Measurements from ENCODE around the gene OSER1. TPM values are rescaled to one million over a fixed set of nuclear protein-coding genes. Genes with fewer than 3 reads are reported as not detected.

OSER1 gene
- total and polyA plus RNA-seq, 9 of the 15 experiments (the other 6 are each of a cell fraction or from before 2014, with no cell fraction given): 15.5 to 57.3 (median 19.9) TPM

- TF ChIP-seq PYGO2 (tag; IDR thresholded peaks at IDR 0.05) (no peak), ETS1 (conservative IDR thresholded peaks at IDR 0.05; ENCODE audit: control insufficient read depth, low read depth, low read length) (peak; percentile 72), HMGN3 (IDR thresholded peaks at IDR 0.05; ENCODE audit: borderline replicate concordance, extremely low read depth, insufficient read length, low read depth, low read length) (peak; percentile 69), HCFC1 (IDR thresholded peaks at IDR 0.05; ENCODE audit: low read depth, low read length) (peak; percentile 13; the same call in 1 of the 2 replicates), HLTF (IDR thresholded peaks at IDR 0.05) (no peak; the same call in 1 of the 2 replicates), TCFL5 (CRISPR knock-in tag; conservative IDR thresholded peaks at IDR 0.05) (no peak), RBM15 (IDR thresholded peaks at IDR 0.05; ENCODE audit: insufficient read depth, low read length) (no peak), SRSF7 (optimal IDR thresholded peaks at IDR 0.05; ENCODE audit: low read depth, low read length) (no peak), MECOM (CRISPR knock-in tag; IDR thresholded peaks at IDR 0.05) (no peak), NFE2 (IDR thresholded peaks at IDR 0.05; ENCODE audit: low read depth) (peak; percentile 90), NEUROD1 (IDR thresholded peaks at IDR 0.05; ENCODE audit: borderline replicate concordance, low read depth, low read length, partially characterized antibody) (no peak), ELF1 (tag; IDR thresholded peaks at IDR 0.05) (peak; percentile 68; the same call in 1 of the 2 replicates), ZBTB7A (IDR thresholded peaks at IDR 0.05; ENCODE audit: borderline replicate concordance, control insufficient read depth, low read depth, low read length) (peak; percentile 50; the same call in 1 of the 2 replicates), NELFE (IDR thresholded peaks at IDR 0.05; ENCODE audit: insufficient read depth, insufficient read length) (no peak), PHTF2 (CRISPR knock-in tag; IDR thresholded peaks at IDR 0.05) (no peak), E2F5 (CRISPR knock-in tag; IDR thresholded peaks at IDR 0.05) (no peak), USF2 (CRISPR knock-in tag; IDR thresholded peaks at IDR 0.05) (peak; percentile 84), ZNF589 (CRISPR knock-in tag; IDR thresholded peaks at IDR 0.05; ENCODE audit: low read depth) (no peak), THRAP3 (IDR thresholded peaks at IDR 0.05; ENCODE audit: borderline replicate concordance) (no peak), E2F8 (IDR thresholded peaks at IDR 0.05; ENCODE audit: low read depth, partially characterized antibody) (no peak), ZNF75A (CRISPR knock-in tag; IDR thresholded peaks at IDR 0.05) (no peak), SMAD4 (CRISPR knock-in tag; conservative IDR thresholded peaks at IDR 0.05) (peak; percentile 92), FOXJ2 (tag; IDR thresholded peaks at IDR 0.05) (no peak)
These were observed at the start of gene OSER1 (continued) for GRCh38 chr20:44210406-44211176.
